ENCODE results near the gene DIS3.

The DIS3 gene

GRCh38 chr13:72751220-72751619, 30.5 kb downstream of the DIS3 start:
- Histone ChIP-seq H3K9me3 (ENCODE audit: control insufficient read depth, insufficient read depth, low read depth, low read length) (no peaks in the 10 kb centered on the region), H3K4me1 (ENCODE audit: control insufficient read depth, insufficient read depth, low read length) (no peaks in the 10 kb centered on the region), H3K27ac (ENCODE audit: extremely low read depth, low read depth, low read length) (no peak overlapping the region), H3K4me3 (ENCODE audit: low read depth, low read length) (no peak overlapping the region), H3K36me3 (ENCODE audit: control insufficient read depth in 2 of 2, insufficient read depth in 1 of 2, low read length in 2 of 2) (peaks cover 0 to 99% of the 10 kb centered on the region in 2 experiments; a peak in 1 of 3 replicates)
- ChIA-PET CTCF (no interaction called here), POLR2A (no interaction called here)
- TF ChIP-seq ZNF146 (tag by site-specific recombination; IDR thresholded peaks at IDR 0.05) (peak; percentile 68; the same call in 1 of the 2 replicates), ZNF792 (tag by site-specific recombination; IDR thresholded peaks at IDR 0.05) (no peak), ZNF529 (tag by site-specific recombination; IDR thresholded peaks at IDR 0.05; ENCODE audit: insufficient replicate concordance) (no peak), ZNF580 (tag by site-specific recombination; IDR thresholded peaks at IDR 0.05) (0 out of 2 replicates have a peak, but pooled peaks have one; percentile 23)

GRCh38 chr13:72745260-72745659, 36.4 kb downstream of the DIS3 start:
- POLR2A ChIA-PET, result no interaction called here
- no peak for TF ChIP-seq ZNF398 (tag by site-specific recombination; IDR thresholded peaks at IDR 0.05)
- TF ChIP-seq ZNF639 (tag by site-specific recombination; IDR thresholded peaks at IDR 0.05), result no peak
- TF ChIP-seq ZNF76 (tag by site-specific recombination; IDR thresholded peaks at IDR 0.05; ENCODE audit: borderline replicate concordance, low read depth), result no peak
- no peak for TF ChIP-seq ZNF843 (tag by site-specific recombination; IDR thresholded peaks at IDR 0.05)
- TF ChIP-seq ZNF2 (tag by site-specific recombination; IDR thresholded peaks at IDR 0.05), result no peak
- TF ChIP-seq ZNF837 (tag by site-specific recombination; IDR thresholded peaks at IDR 0.05), result no peak
- TF ChIP-seq ZNF394 (tag by site-specific recombination; IDR thresholded peaks at IDR 0.05; ENCODE audit: borderline replicate concordance), result no peak
- no peak for TF ChIP-seq ZNF785 (tag by site-specific recombination; IDR thresholded peaks at IDR 0.05)
- TF ChIP-seq WT1 (tag by site-specific recombination; IDR thresholded peaks at IDR 0.05), result no peak
- H3K4me1 ChIP-seq (ENCODE audit: control insufficient read depth, insufficient read depth, low read length), result no peaks in the 10 kb centered on the region
- no peak overlapping the region for H3K27ac ChIP-seq (ENCODE audit: extremely low read depth, low read depth, low read length)
- no peak overlapping the region for H3K4me3 ChIP-seq (ENCODE audit: low read depth, low read length)
- CTCF ChIA-PET, result no interaction called here
- H3K9me3 ChIP-seq (ENCODE audit: control insufficient read depth, insufficient read depth, low read depth, low read length), result no peaks in the 10 kb centered on the region
- H3K36me3 ChIP-seq (ENCODE audit: control insufficient read depth in 2 of 2, insufficient read depth in 1 of 2, low read length in 2 of 2), result peaks cover 0 to 96% of the 10 kb centered on the region in 2 experiments; a peak in 1 of 3 replicates

- H3K27ac ChIP-seq (ENCODE audit: extremely low read depth, low read depth, low read length), result no peak overlapping the region
- H3K4me3 ChIP-seq (ENCODE audit: low read depth, low read length), result no peak overlapping the region
- ChIA-PET POLR2A (no interaction called here), CTCF (no interaction called here)
- peaks cover 6 to 85% of the 10 kb centered on the region in 2 experiments for H3K36me3 ChIP-seq (ENCODE audit: control insufficient read depth in 2 of 2, insufficient read depth in 1 of 2, low read length in 2 of 2)
- no peaks in the 10 kb centered on the region for H3K4me1 ChIP-seq (ENCODE audit: control insufficient read depth, insufficient read depth, low read length)
- H3K9me3 ChIP-seq (ENCODE audit: control insufficient read depth, insufficient read depth, low read depth, low read length), result no peaks in the 10 kb centered on the region
- TF ChIP-seq ZNF214 (tag by site-specific recombination; IDR thresholded peaks at IDR 0.05; ENCODE audit: borderline replicate concordance), result no peak
- no peak for TF ChIP-seq ZBTB26 (tag by site-specific recombination; optimal IDR thresholded peaks at IDR 0.05)
- TF ChIP-seq ZNF777 (tag by site-specific recombination; IDR thresholded peaks at IDR 0.05; ENCODE audit: borderline replicate concordance), result no peak
- TF ChIP-seq ZNF654 (tag by site-specific recombination; IDR thresholded peaks at IDR 0.05; ENCODE audit: low read depth), result no peak
- no peak for TF ChIP-seq ZNF248 (tag by site-specific recombination; IDR thresholded peaks at IDR 0.05)
- TF ChIP-seq ZNF404 (tag by site-specific recombination; IDR thresholded peaks at IDR 0.05), result no peak
- TF ChIP-seq ZNF221 (tag by site-specific recombination; IDR thresholded peaks at IDR 0.05; ENCODE audit: borderline replicate concordance), result no peak
- TF ChIP-seq PRDM4 (tag by site-specific recombination; IDR thresholded peaks at IDR 0.05), result no peak
- no peak for TF ChIP-seq ZNF114 (tag by site-specific recombination; IDR thresholded peaks at IDR 0.05)
- no peak for TF ChIP-seq HOXD13 (CRISPR knock-in tag; IDR thresholded peaks at IDR 0.05; ENCODE audit: borderline replicate concordance)
- no peak for TF ChIP-seq CTCF (tag by site-specific recombination; IDR thresholded peaks at IDR 0.05)
These were observed 41.7 kb downstream of the DIS3 start for GRCh38 chr13:72740015-72740414.
